ENCODE results near the gene TMEM164. TPM values are rescaled to one million over a fixed set of nuclear protein-coding genes. Genes with fewer than 3 reads are reported as not detected.
A peak's percentile ranks its signal among the peaks of the same experiment; 100 is the strongest.

The TMEM164 gene
- total RNA-seq = 10 to 100 TPM; 22.6 to 24.0 TPM

GRCh38 chrX:110002300-110003166, at the start of gene TMEM164:
Gene TMEM164, plus strand, starts transcription at chrX:110003114. Its CDS starts 661 bp downstream, at chrX:110003775.

Small RNA genes lying within 50 kb of the gene (microRNA-seq; reads per million reads assigned to microRNA genes)
- gene MIR3978 (ENCODE audit: borderline microRNAs expressed, borderline replicate concordance) (not detected), gene MIR652 (ENCODE audit: borderline microRNAs expressed, borderline replicate concordance) (1,946 reads per million, percentile 92 among the genes with 10 or more reads in this experiment)

All from activated naive CD4-positive, alpha-beta T cell treated with anti-CD3 and anti-CD28 coated beads, Interleukin-2, amount 10 ng/mL, durations not matched to agents 5 hours and 36 hours (primary cell).